PC-3 (cell line): ENCODE results near the gene HAGHL. TPM values are rescaled to one million over a fixed set of nuclear protein-coding genes. Genes with fewer than 3 reads are reported as not detected.
A peak's percentile ranks its signal among the peaks of the same experiment; 100 is the strongest.

Experiments
- ATAC-seq: fragments of 200-7000 bp; cut with Tn5 transposase; 2 replicates; pipeline ENCODE4 v1.9.1; 2020; ENCODE audit warnings: mild to moderate bottlenecking, moderate library complexity
- BruUV-seq: library from RNA; stranded (reverse); fragments of 400-500 nt; replicated peaks from 2 replicates; lab custom pipeline; 2021; lab: Mats Ljungman, UMichigan
- CTCF ChIA-PET: fragments of 300-600 bp; sonication (Branson Sonifier 250); formaldehyde crosslinking; loops from one replicate; lab custom pipeline; 2022; ENCODE audit warnings: antibody characterized with exemption; lab: Charles Lee
- POLR2A ChIA-PET: fragments of 300-600 bp; sonication (Branson Sonifier 250); formaldehyde crosslinking; loops from one replicate; lab custom pipeline; 2022; ENCODE audit warnings: antibody characterized with exemption; ENCODE audit not compliant: unreplicated experiment; lab: Charles Lee
- DNase-seq: peaks from one replicate; pipeline ENCODE4 v3.0.0-alpha.2; 2015
- H2AFZ ChIP-seq: fragments of 300-600 bp; sonication (generic); 2 replicates; pipeline ENCODE4 v1.6.0; 2016; ENCODE audit warnings: antibody characterized with exemption, low read length
- H3F3A ChIP-seq: fragments of 300-600 bp; sonication (generic); one replicate; pipeline ENCODE4 v1.6.0; 2017; ENCODE audit warnings: antibody characterized with exemption, low read length, control low read depth, mild to moderate bottlenecking; ENCODE audit not compliant: unreplicated experiment
- H3K27ac ChIP-seq: fragments of 300-600 bp; sonication (generic); 2 replicates; pipeline ENCODE4 v1.5.1; 2016; ENCODE audit warnings: mild to moderate bottlenecking, low read length
- H3K27me3 ChIP-seq: fragments of 300-600 bp; sonication (generic); 2 replicates; pipeline ENCODE4 v1.6.1; 2016; ENCODE audit warnings: low read length, mixed read lengths
- H3K36me3 ChIP-seq: fragments of 300-600 bp; sonication (generic); 2 replicates; pipeline ENCODE4 v1.6.1; 2016; ENCODE audit warnings: low read depth, mixed run types, low read length, mixed read lengths
- H3K4me1 ChIP-seq: fragments of 300-600 bp; sonication (generic); 2 replicates; pipeline ENCODE4 v1.5.1; 2016; ENCODE audit warnings: low read length; ENCODE audit not compliant: insufficient read depth
- H3K4me2 ChIP-seq: fragments of 300-600 bp; sonication (generic); 2 replicates; pipeline ENCODE4 v1.6.0; 2016; ENCODE audit warnings: low read length
- H3K4me3 ChIP-seq: fragments of 300-600 bp; sonication (generic); 2 replicates; pipeline ENCODE4 v1.5.1; 2016; ENCODE audit warnings: mild to moderate bottlenecking, low read length, mixed read lengths
- H3K79me2 ChIP-seq: fragments of 300-600 bp; sonication (generic); 2 replicates; pipeline ENCODE4 v1.6.1; 2017; ENCODE audit warnings: low read length, mixed read lengths
- H3K9ac ChIP-seq: fragments of 300-600 bp; sonication (generic); 2 replicates; pipeline ENCODE4 v1.6.0; 2016; ENCODE audit warnings: mild to moderate bottlenecking, low read length
- H3K9me2 ChIP-seq: fragments of 300-600 bp; sonication (generic); replicated peaks from 2 replicates; pipeline ENCODE4 v1.6.1; 2016; ENCODE audit warnings: mixed run types, low read length, mixed read lengths
- H3K9me3 ChIP-seq: fragments of 300-600 bp; sonication (generic); 2 replicates; pipeline ENCODE4 v1.6.1; 2016; ENCODE audit warnings: low read length, mixed read lengths
- H4K20me1 ChIP-seq: fragments of 300-600 bp; sonication (generic); 2 replicates; pipeline ENCODE4 v1.6.1; 2016; ENCODE audit warnings: low read length, mixed read lengths
- CTCF ChIP-seq: fragments of 300-600 bp; sonication (generic); conservative IDR thresholded peaks from 2 replicates; pipeline ENCODE4 v1.5.1; 2017; ENCODE audit warnings: antibody characterized with exemption, low read depth, mild to moderate bottlenecking, low read length
- EZH2 ChIP-seq: fragments of 300-600 bp; sonication (generic); IDR thresholded peaks from one replicate; pipeline ENCODE4 v1.6.1; 2017; ENCODE audit warnings: antibody characterized with exemption, mild to moderate bottlenecking, low read length; ENCODE audit not compliant: unreplicated experiment
- EZH2phosphoT487 ChIP-seq: fragments of 300-600 bp; sonication (generic); IDR thresholded peaks from 2 replicates; pipeline ENCODE4 v1.6.1; 2018; ENCODE audit warnings: mild to moderate bottlenecking, antibody characterized with exemption, low read length, borderline replicate concordance
- intact Hi-C: fragments of 100-400 bp; cut with micrococcal nuclease; formaldehyde crosslinking; loops from 2 replicates; pipeline ENCODE4 v1.9.0; 2023
- total RNA-seq: library from RNA; depleted of rRNA; stranded (reverse); fragments of >200 nt; gene quantifications from 2 replicates; pipeline ENCODE4 v1.2.3, GENCODE V29; 2014

HAGHL gene
- total RNA-seq, 1 experiment from 2014 or later: 16.4 TPM

GRCh38 chr16:704552-705380 lies 22.1 kb upstream of the HAGHL start:
- no peak for DNase-seq
- no peaks in the 10 kb centered on the region for H3K79me2 ChIP-seq
- no peaks in the 10 kb centered on the region for H4K20me1 ChIP-seq
- ChIA-PET CTCF (no interaction called here), POLR2A (no interaction called here)
- no peaks in the 10 kb centered on the region for H3F3A ChIP-seq
- H3K9me3 ChIP-seq: no peaks in the 10 kb centered on the region
- H3K9me2 ChIP-seq: no peaks in the 10 kb centered on the region
- peaks cover 37% of the 10 kb centered on the region for H3K27me3 ChIP-seq
- BruUV-seq: no TSS peak
- no peak for ATAC-seq
- no peak overlapping the region for H2AFZ ChIP-seq
- intact Hi-C loops: no loop called here
- TF ChIP-seq EZH2: no peak
- TF ChIP-seq EZH2phosphoT487: no peak
- TF ChIP-seq CTCF: no peak
- no peak overlapping the region for H3K27ac ChIP-seq
- no peaks in the 10 kb centered on the region for H3K36me3 ChIP-seq
- no peaks in the 10 kb centered on the region for H3K4me1 ChIP-seq
- no peak overlapping the region for H3K9ac ChIP-seq
- peak overlapping the region; percentile 72 for H3K4me2 ChIP-seq
- peak overlapping the region; percentile 55 for H3K4me3 ChIP-seq

- peaks cover 39% of the 10 kb centered on the region for H3K27me3 ChIP-seq
- BruUV-seq: no TSS peak
- ChIA-PET CTCF (no interaction called here), POLR2A (no interaction called here)
- H3K9me3 ChIP-seq: no peaks in the 10 kb centered on the region
- H3K9ac ChIP-seq: no peak within 1 kb of the TSS
- no peaks in the 10 kb centered on the region for H3F3A ChIP-seq
- no peaks in the 10 kb centered on the region for H4K20me1 ChIP-seq
- no peaks in the 10 kb centered on the region for H3K79me2 ChIP-seq
- peak within 1 kb of the TSS; percentile 72 for H3K4me2 ChIP-seq
- TF ChIP-seq CTCF: no peak
- TF ChIP-seq EZH2: no peak
- TF ChIP-seq EZH2phosphoT487: no peak
- DNase-seq (peak; percentile 49), ATAC-seq (peak; percentile 23; the same call in 1 of the 2 replicates)
- no peaks in the 10 kb centered on the region for H3K36me3 ChIP-seq
- intact Hi-C loops: no loop called here
- no peaks in the 10 kb centered on the region for H3K9me2 ChIP-seq
- H3K4me3 ChIP-seq: peak within 1 kb of the TSS; percentile 55
- no peak within 1 kb of the TSS for H2AFZ ChIP-seq
- no peak within 1 kb of the TSS for H3K27ac ChIP-seq
- H3K4me1 ChIP-seq: no peaks in the 10 kb centered on the region
Observed at GRCh38 chr16:705431-706188, 21.3 kb upstream of the HAGHL start, which contains the start of gene FBXL16. Gene FBXL16 (minus strand): TSS chr16:705801. CDS start chr16:697405, 8,396 bp downstream.
